ENCODE data around the gene RECQL5. TPM values are rescaled to one million over a fixed set of nuclear protein-coding genes. Genes with fewer than 3 reads are reported as not detected.
"Not testable (repeated sequence)": the region's sequence is repeated elsewhere in the genome, so short reads cannot be mapped to it uniquely, and the experiment has no call there.

Gene RECQL5
- total RNA-seq, 1 donor from 2014 or later = 11.0 TPM

GRCh38 chr17:75581121-75581725 is 85.7 kb downstream of the RECQL5 start:
- not testable (repeated sequence) for H3K36me3 ChIP-seq (ENCODE audit: control insufficient read depth in 3 of 3, insufficient read depth in 3 of 3, low read length in 3 of 3); H3K9me3 ChIP-seq (ENCODE audit: control insufficient read depth in 3 of 3, low read length in 3 of 3); H3K27ac ChIP-seq (ENCODE audit: low read depth, low read length); H3K27me3 ChIP-seq (ENCODE audit: control insufficient read depth in 3 of 3, insufficient read depth in 3 of 3, low read length in 3 of 3); H3K4me1 ChIP-seq (ENCODE audit: control insufficient read depth in 3 of 3, insufficient read depth in 3 of 3, low read length in 3 of 3); H3K9ac ChIP-seq (ENCODE audit: low read depth in 1 of 3, low read length in 3 of 3); H3K4me3 ChIP-seq (ENCODE audit: low read length in 3 of 3)

Other genes starting within 250 kb of the RECQL5 start
- 18.3 TPM for gene TMEM94, start 210.5 kb downstream of the RECQL5 start, total RNA-seq
- 8.9 TPM for gene CASKIN2, start 151.6 kb downstream of the RECQL5 start, total RNA-seq
- 15.7 TPM for gene TSEN54, start 150.6 kb downstream of the RECQL5 start, total RNA-seq
- gene LLGL2, start 141.5 kb downstream of the RECQL5 start, total RNA-seq = 4.7 TPM
- 43.8 TPM for gene MYO15B, start 79.4 kb downstream of the RECQL5 start, total RNA-seq
- 3.7 TPM for gene SMIM5, start 33.7 kb downstream of the RECQL5 start, total RNA-seq
- 36.5 TPM for gene SAP30BP, start 184 bp upstream of the RECQL5 start, total RNA-seq
- 3.1 TPM for gene ITGB4, start 54.3 kb upstream of the RECQL5 start, total RNA-seq
- 29.2 TPM for gene GALK1, start 98.0 kb upstream of the RECQL5 start, total RNA-seq
- 15.7 TPM for gene UNK, start 117.7 kb upstream of the RECQL5 start, total RNA-seq
- 1.6 TPM for gene UNC13D, start 177.2 kb upstream of the RECQL5 start, total RNA-seq
- gene WBP2, start 188.2 kb upstream of the RECQL5 start, total RNA-seq = 17.7 TPM
- 23.5 TPM for gene TRIM47, start 211.4 kb upstream of the RECQL5 start, total RNA-seq
- 20.4 TPM for gene TRIM65, start 229.8 kb upstream of the RECQL5 start, total RNA-seq
- gene MRPL38, start 237.7 kb upstream of the RECQL5 start, total RNA-seq = 32.9 TPM